ENCODE data around the gene FHOD3. TPM values are rescaled to one million over a fixed set of nuclear protein-coding genes. Genes with fewer than 3 reads are reported as not detected.

The FHOD3 gene
- total and polyA plus RNA-seq, 2 of the 4 experiments (the other 2 are of a cell fraction): 14.6 to 16.0 TPM

DNA sequence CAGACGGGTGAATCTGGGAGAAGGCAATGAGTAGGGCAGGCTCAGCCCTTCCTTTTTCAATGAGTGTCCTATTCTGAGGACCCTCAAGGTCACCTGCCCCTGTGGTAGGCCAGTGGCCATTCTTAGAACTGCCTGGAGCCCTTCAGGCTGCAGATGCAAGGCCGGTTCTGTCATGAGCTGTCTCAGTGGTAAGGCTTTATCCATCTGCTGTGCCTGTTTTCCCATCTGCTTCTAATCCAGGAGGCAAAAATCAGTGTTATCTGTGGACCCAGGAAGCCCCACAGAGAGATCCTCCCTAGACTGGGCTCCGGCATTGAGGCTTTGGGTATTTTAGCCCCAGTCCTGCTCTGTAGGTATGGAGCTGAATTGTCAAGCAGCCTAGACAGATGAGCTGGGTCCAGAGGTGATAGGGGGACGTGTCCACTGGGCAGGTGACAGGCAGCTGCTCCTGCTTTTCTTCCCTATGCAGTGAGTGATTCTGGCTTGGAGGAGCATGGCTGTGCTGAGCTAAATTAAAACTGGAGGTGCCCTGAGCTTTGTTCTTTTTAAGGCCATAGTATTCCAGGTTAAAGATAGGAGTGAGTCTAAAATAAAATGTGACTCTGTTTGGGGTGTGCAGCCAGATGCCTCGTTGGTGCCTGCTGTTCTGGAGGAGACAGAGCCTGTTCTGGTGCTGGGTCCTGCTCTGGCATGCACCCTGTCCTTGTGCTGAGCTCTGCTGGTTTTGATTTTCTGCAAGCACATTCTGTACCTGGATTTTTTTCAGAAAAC, 92.5 kb downstream of the FHOD3 start:
- no peak overlapping the region for H2AK9ac ChIP-seq (replicated peaks; ENCODE audit: low read depth, low read length, poor library complexity)
- no peak overlapping the region for H4K8ac ChIP-seq (ENCODE audit: low read depth in 2 of 2, low read length in 2 of 2)
- in situ Hi-C loops (cut with MboI; ENCODE audit: low sequenced_read_pairs) (no loop called here), intact Hi-C loops (cut with micrococcal nuclease) (no loop called here), dilution Hi-C loops (cut with HindIII; ENCODE audit: low sequenced_read_pairs, unreplicated experiment) (no loop called here)
- H3K4me2 ChIP-seq (ENCODE audit: low read depth, low read length): no peak overlapping the region
- H3K27ac ChIP-seq (ENCODE audit: insufficient read depth, low read length): no peak overlapping the region
- no peak overlapping the region for H2BK120ac ChIP-seq (ENCODE audit: low read depth, low read length)
- no peak overlapping the region for H3K9ac ChIP-seq (ENCODE audit: low read depth, low read length)
- H3K4me1 ChIP-seq (ENCODE audit: control insufficient read depth, insufficient read depth, low read length): peaks cover 9% of the 10 kb centered on the region
- BruUV-seq (replicated peaks): no TSS peak
- no peaks in the 10 kb centered on the region for H3K27me3 ChIP-seq (ENCODE audit: control insufficient read depth, insufficient read depth, low read length)
- no peak overlapping the region for H2BK15ac ChIP-seq (ENCODE audit: low read depth, low read length)
- H4K5ac ChIP-seq (ENCODE audit: low read depth, low read length): no peak overlapping the region
- WGBS, 2 experiments (ENCODE audit: extremely low coverage in 2 of 2, insufficient read length in 1 of 2): 66% methylated on average over 3 of the region's 5 CpGs; no CpG with 5 or more reads in 1 of the 2 experiments
- CTCF ChIA-PET: no interaction called here
- H4K91ac ChIP-seq (ENCODE audit: insufficient read depth, low read depth, low read length): no peak overlapping the region
- peaks cover 3 to 6% of the 10 kb centered on the region in 2 experiments; a peak in 1 of 4 replicates for H3K79me1 ChIP-seq (ENCODE audit: low read depth in 1 of 2, low read length in 2 of 2)
- H3K36me3 ChIP-seq (ENCODE audit: control insufficient read depth, insufficient read depth, low read length): no peaks in the 10 kb centered on the region
- H3K18ac ChIP-seq (ENCODE audit: low read depth, low read length): no peak overlapping the region
- no peak overlapping the region for H2AFZ ChIP-seq (replicated peaks; ENCODE audit: low read length, poor library complexity)
- no peak overlapping the region for H2BK5ac ChIP-seq (ENCODE audit: low read depth, low read length, poor library complexity, severe bottlenecking)
- no peak overlapping the region for H2AK5ac ChIP-seq (ENCODE audit: low read depth, low read length)
- TF ChIP-seq, protein P1, sequence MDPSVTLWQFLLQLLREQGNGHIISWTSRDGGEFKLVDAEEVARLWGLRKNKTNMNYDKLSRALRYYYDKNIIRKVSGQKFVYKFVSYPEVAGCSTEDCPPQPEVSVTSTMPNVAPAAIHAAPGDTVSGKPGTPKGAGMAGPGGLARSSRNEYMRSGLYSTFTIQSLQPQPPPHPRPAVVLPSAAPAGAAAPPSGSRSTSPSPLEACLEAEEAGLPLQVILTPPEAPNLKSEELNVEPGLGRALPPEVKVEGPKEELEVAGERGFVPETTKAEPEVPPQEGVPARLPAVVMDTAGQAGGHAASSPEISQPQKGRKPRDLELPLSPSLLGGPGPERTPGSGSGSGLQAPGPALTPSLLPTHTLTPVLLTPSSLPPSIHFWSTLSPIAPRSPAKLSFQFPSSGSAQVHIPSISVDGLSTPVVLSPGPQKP (IDR thresholded peaks at IDR 0.05; ENCODE audit: borderline replicate concordance, low read depth, low read length): no peak
- TF ChIP-seq NFE2L2 (IDR thresholded peaks at IDR 0.05; ENCODE audit: low read depth, low read length) (no peak), BHLHE40 (IDR thresholded peaks at IDR 0.05; ENCODE audit: low read depth, low read length) (no peak), MAZ (IDR thresholded peaks at IDR 0.05; ENCODE audit: borderline replicate concordance, low read depth, low read length) (no peak), RFX5 (IDR thresholded peaks at IDR 0.05; ENCODE audit: low read depth, low read length) (no peak), SMC3 (IDR thresholded peaks at IDR 0.05; ENCODE audit: low read depth, low read length) (no peak), FOS (IDR thresholded peaks at IDR 0.05; ENCODE audit: low read depth, low read length) (no peak), CHD1 (IDR thresholded peaks at IDR 0.05; ENCODE audit: low read depth, low read length) (no peak), MAFK (IDR thresholded peaks at IDR 0.05; ENCODE audit: low read depth, low read length) (no peak), RCOR1 (IDR thresholded peaks at IDR 0.05; ENCODE audit: insufficient replicate concordance, low read length) (no peak), MXI1 (IDR thresholded peaks at IDR 0.05; ENCODE audit: borderline replicate concordance, low read depth, low read length) (no peak), POLR2A (IDR thresholded peaks at IDR 0.05; ENCODE audit: low read depth, low read length) (no peak), RAD21 (IDR thresholded peaks at IDR 0.05; ENCODE audit: low read length) (no peak), CEBPB (IDR thresholded peaks at IDR 0.05; ENCODE audit: low read depth, low read length) (no peak)
- TF ChIP-seq, protein P2, sequence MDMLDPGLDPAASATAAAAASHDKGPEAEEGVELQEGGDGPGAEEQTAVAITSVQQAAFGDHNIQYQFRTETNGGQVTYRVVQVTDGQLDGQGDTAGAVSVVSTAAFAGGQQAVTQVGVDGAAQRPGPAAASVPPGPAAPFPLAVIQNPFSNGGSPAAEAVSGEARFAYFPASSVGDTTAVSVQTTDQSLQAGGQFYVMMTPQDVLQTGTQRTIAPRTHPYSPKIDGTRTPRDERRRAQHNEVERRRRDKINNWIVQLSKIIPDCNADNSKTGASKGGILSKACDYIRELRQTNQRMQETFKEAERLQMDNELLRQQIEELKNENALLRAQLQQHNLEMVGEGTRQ (IDR thresholded peaks at IDR 0.05; ENCODE audit: low read depth, low read length): no peak
- TF ChIP-seq, protein P3, sequence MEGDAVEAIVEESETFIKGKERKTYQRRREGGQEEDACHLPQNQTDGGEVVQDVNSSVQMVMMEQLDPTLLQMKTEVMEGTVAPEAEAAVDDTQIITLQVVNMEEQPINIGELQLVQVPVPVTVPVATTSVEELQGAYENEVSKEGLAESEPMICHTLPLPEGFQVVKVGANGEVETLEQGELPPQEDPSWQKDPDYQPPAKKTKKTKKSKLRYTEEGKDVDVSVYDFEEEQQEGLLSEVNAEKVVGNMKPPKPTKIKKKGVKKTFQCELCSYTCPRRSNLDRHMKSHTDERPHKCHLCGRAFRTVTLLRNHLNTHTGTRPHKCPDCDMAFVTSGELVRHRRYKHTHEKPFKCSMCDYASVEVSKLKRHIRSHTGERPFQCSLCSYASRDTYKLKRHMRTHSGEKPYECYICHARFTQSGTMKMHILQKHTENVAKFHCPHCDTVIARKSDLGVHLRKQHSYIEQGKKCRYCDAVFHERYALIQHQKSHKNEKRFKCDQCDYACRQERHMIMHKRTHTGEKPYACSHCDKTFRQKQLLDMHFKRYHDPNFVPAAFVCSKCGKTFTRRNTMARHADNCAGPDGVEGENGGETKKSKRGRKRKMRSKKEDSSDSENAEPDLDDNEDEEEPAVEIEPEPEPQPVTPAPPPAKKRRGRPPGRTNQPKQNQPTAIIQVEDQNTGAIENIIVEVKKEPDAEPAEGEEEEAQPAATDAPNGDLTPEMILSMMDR (conservative IDR thresholded peaks at IDR 0.05; ENCODE audit: low read depth, low read length): no peak
- no peak overlapping the region for H3K56ac ChIP-seq (ENCODE audit: extremely low read depth, insufficient read depth, low read length)
- H4K20me1 ChIP-seq (ENCODE audit: insufficient read depth, low read length): no peaks in the 10 kb centered on the region
- H3K14ac ChIP-seq (replicated peaks; ENCODE audit: low read depth, low read length): no peak overlapping the region
- H3K23ac ChIP-seq (ENCODE audit: low read depth, low read length): no peak overlapping the region
- no peak overlapping the region for H3K4ac ChIP-seq (ENCODE audit: low read depth, low read length)
- ATAC-seq (ENCODE audit: low read depth): no peak
- no peak overlapping the region for H2BK20ac ChIP-seq (ENCODE audit: low read depth, low read length)
- no peak overlapping the region for H3K4me3 ChIP-seq (ENCODE audit: insufficient read depth, low read depth, low read length)
- H3K9me3 ChIP-seq (ENCODE audit: control insufficient read depth, insufficient read depth, low read length): no peaks in the 10 kb centered on the region
- H3K9me1 ChIP-seq (ENCODE audit: insufficient read depth, low read length): peaks cover 12% of the 10 kb centered on the region
- POLR2A ChIA-PET (ENCODE audit: unreplicated experiment): no interaction called here
- no peak for DNase-seq

Data from IMR-90 (cell line).